HG03460 (cell line): ENCODE data around the gene ABLIM2.
"Not testable (repeated sequence)": the region's sequence is repeated elsewhere in the genome, so short reads cannot be mapped to it uniquely, and the experiment has no call there.

Experiments
- ATAC-seq: cut with Tn5 transposase; IDR thresholded peaks from one replicate; pipeline ENCODE4 v1.9.1; 2021; ENCODE audit not compliant: unreplicated experiment

ABLIM2 gene

GRCh38 chr4:7945709-7946380, 212.8 kb downstream of the ABLIM2 start:
- no peak for ATAC-seq

GRCh38 chr4:7944599-7945220, 213.9 kb downstream of the ABLIM2 start:
- no peak for ATAC-seq

- not testable (repeated sequence) for ATAC-seq
Measured at GRCh38 chr4:7943688-7944087, 214.9 kb downstream of the ABLIM2 start.

GRCh38 chr4:7943211-7943610, 215.4 kb downstream of the ABLIM2 start:
- no peak for ATAC-seq

GRCh38 chr4:7941965-7942496, 216.6 kb downstream of the ABLIM2 start:
- no peak for ATAC-seq

- no peak for ATAC-seq
Measured at GRCh38 chr4:7941111-7941964, 217.3 kb downstream of the ABLIM2 start.

GRCh38 chr4:7939377-7940108, 219.1 kb downstream of the ABLIM2 start, which contains the start of gene AFAP1:
Gene AFAP1, minus strand, starts transcription at chr4:7939861. Its CDS starts 67,783 bp downstream, at chr4:7872078.
- ATAC-seq: peak; percentile 90

- ATAC-seq: no peak
Measured at GRCh38 chr4:7938609-7939376, 219.8 kb downstream of the ABLIM2 start.

GRCh38 chr4:7938266-7938608, 220.4 kb downstream of the ABLIM2 start:
- no peak for ATAC-seq

GRCh38 chr4:7937006-7937405, 221.6 kb downstream of the ABLIM2 start:
- no peak for ATAC-seq

- no peak for ATAC-seq
Measured at GRCh38 chr4:7933651-7934510, 224.7 kb downstream of the ABLIM2 start.

- ATAC-seq: no peak
Measured at GRCh38 chr4:7932287-7932686, 226.3 kb downstream of the ABLIM2 start.

GRCh38 chr4:7929118-7929951, 229.3 kb downstream of the ABLIM2 start:
- ATAC-seq: no peak

GRCh38 chr4:7928711-7929110, 229.9 kb downstream of the ABLIM2 start:
- no peak for ATAC-seq

GRCh38 chr4:7926822-7927221, 231.8 kb downstream of the ABLIM2 start:
- no peak for ATAC-seq

- no peak for ATAC-seq
Measured at GRCh38 chr4:7924570-7924969, 234.0 kb downstream of the ABLIM2 start.

- ATAC-seq: no peak
Measured at GRCh38 chr4:7924163-7924562, 234.4 kb downstream of the ABLIM2 start.

GRCh38 chr4:7922466-7922865, 236.1 kb downstream of the ABLIM2 start:
- no peak for ATAC-seq
